HEK293 (cell line): ENCODE data around the gene HSPA2.

Experiments
- ZNF768 ChIP-seq: fragments of 450-650 bp; formaldehyde crosslinking; IDR thresholded peaks from 2 replicates; pipeline ENCODE4 v1.5.1; 2018; ENCODE audit warnings: missing biosample characterization, mild to moderate bottlenecking, missing genetic modification characterization
- TF ChIP-seq, protein P1 (sequence below): fragments of 450-650 bp; formaldehyde crosslinking; IDR thresholded peaks from 2 replicates; pipeline ENCODE4 v1.5.1; 2016; ENCODE audit warnings: missing biosample characterization, missing genetic modification characterization

DNA sequence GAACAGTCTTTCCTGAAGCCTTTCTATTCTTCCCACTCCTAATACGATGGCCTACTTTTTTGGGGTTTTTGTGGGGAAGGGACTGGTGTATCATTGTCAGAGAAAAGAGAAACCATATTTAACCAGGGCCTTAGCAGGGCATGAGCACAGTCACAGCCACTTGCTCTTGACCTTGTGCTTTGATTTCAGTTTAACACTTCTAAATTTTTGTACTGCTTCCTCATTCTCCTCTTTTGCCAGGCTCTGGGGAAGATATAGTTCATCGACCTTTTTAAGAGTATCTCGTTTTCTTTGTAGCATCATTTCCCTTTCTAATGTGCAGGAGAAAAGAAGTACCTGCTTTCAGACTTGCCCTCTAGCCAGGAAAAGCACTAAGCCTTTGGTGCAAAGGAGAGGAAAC, 33.8 kb upstream of the HSPA2 start:
- TF ChIP-seq, protein P1, sequence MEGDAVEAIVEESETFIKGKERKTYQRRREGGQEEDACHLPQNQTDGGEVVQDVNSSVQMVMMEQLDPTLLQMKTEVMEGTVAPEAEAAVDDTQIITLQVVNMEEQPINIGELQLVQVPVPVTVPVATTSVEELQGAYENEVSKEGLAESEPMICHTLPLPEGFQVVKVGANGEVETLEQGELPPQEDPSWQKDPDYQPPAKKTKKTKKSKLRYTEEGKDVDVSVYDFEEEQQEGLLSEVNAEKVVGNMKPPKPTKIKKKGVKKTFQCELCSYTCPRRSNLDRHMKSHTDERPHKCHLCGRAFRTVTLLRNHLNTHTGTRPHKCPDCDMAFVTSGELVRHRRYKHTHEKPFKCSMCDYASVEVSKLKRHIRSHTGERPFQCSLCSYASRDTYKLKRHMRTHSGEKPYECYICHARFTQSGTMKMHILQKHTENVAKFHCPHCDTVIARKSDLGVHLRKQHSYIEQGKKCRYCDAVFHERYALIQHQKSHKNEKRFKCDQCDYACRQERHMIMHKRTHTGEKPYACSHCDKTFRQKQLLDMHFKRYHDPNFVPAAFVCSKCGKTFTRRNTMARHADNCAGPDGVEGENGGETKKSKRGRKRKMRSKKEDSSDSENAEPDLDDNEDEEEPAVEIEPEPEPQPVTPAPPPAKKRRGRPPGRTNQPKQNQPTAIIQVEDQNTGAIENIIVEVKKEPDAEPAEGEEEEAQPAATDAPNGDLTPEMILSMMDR (tag by site-specific recombination) = no peak
- TF ChIP-seq ZNF768 (tag by site-specific recombination) = no peak
